K562 (cell line): ENCODE data around the gene GALNT16. TPM values are rescaled to one million over a fixed set of nuclear protein-coding genes. Genes with fewer than 3 reads are reported as not detected.

Experiments used
- ARNT ChIP-seq, 2 experiments: fragments of 450-650 bp; IDR thresholded peaks; 2 replicates each; pipeline ENCODE4 v1.6.1; 2016; ENCODE audit warnings: mild to moderate bottlenecking in 1 of 2
- CBFA2T3 ChIP-seq: fragments of 450-650 bp; IDR thresholded peaks from 2 replicates; pipeline ENCODE4 v1.6.1; 2017
- CGGBP1 ChIP-seq: fragments of 250-450 bp; sonication (Bioruptor Pico); IDR thresholded peaks from 2 replicates; pipeline ENCODE4 v1.9.0; 2021; ENCODE audit warnings: mild to moderate bottlenecking
- CREB5 ChIP-seq: fragments of 250-450 bp; sonication (Bioruptor Pico); IDR thresholded peaks from 2 replicates; pipeline ENCODE4 v1.5.0; 2020; ENCODE audit warnings: mild to moderate bottlenecking
- CREM ChIP-seq: IDR thresholded peaks from 2 replicates; pipeline ENCODE4 v1.6.1; 2014; ENCODE audit warnings: antibody characterized with exemption, low read depth
- ETV6 ChIP-seq, 3 experiments: fragments of 150-350 bp in 1 of 3; sonication (generic) in 1 of 3; formaldehyde crosslinking in 1 of 3; IDR thresholded peaks; 2 replicates each; pipeline versions ENCODE4 v1.6.1 to v1.8.0; 2014 to 2022; ENCODE audit warnings: borderline replicate concordance in 2 of 3, low read depth in 2 of 3, antibody characterized with exemption in 1 of 3, low read length in 1 of 3, mild to moderate bottlenecking in 1 of 3, missing genetic modification reagents in 1 of 3
- HIVEP1 ChIP-seq: fragments of 250-450 bp; sonication (Bioruptor Pico); IDR thresholded peaks from 2 replicates; pipeline ENCODE4 v1.4.0; 2020; ENCODE audit warnings: mild to moderate bottlenecking
- MTA3 ChIP-seq: fragments of 450-650 bp; formaldehyde crosslinking; IDR thresholded peaks from 2 replicates; pipeline ENCODE4 v1.6.1; 2017; ENCODE audit warnings: mild to moderate bottlenecking, borderline replicate concordance
- NCOA4 ChIP-seq: fragments of 450-650 bp; IDR thresholded peaks from 2 replicates; pipeline ENCODE4 v1.6.1; 2018; ENCODE audit warnings: mild to moderate bottlenecking; ENCODE audit not compliant: partially characterized antibody
- NFATC3 ChIP-seq: fragments of 450-650 bp; IDR thresholded peaks from 2 replicates; pipeline ENCODE4 v1.6.1; 2017; ENCODE audit warnings: mild to moderate bottlenecking
- NRF1 ChIP-seq, 2 experiments: fragments of 450-650 bp; IDR thresholded peaks in 1 of 2; conservative IDR thresholded peaks in 1 of 2; 2 replicates each; pipeline ENCODE4 v1.6.1; 2014; ENCODE audit warnings: mild to moderate bottlenecking in 2 of 2
- POLR2G ChIP-seq: fragments of 200-400 bp; formaldehyde crosslinking; IDR thresholded peaks from 2 replicates; pipeline ENCODE4 v1.6.1; 2017; ENCODE audit warnings: low read depth, mild to moderate bottlenecking, antibody characterized with exemption, low read length, moderate library complexity
- RNF219 ChIP-seq: fragments of 250-450 bp; sonication (Bioruptor Pico); IDR thresholded peaks from 2 replicates; pipeline ENCODE4 v1.5.0; 2022; ENCODE audit warnings: mild to moderate bottlenecking
- ZFP36 ChIP-seq: fragments of 150-350 bp; IDR thresholded peaks from 2 replicates; pipeline ENCODE4 v1.6.1; 2018; ENCODE audit warnings: low read length, low read depth; ENCODE audit not compliant: partially characterized antibody
- ZFX ChIP-seq: sonication (generic); formaldehyde crosslinking; IDR thresholded peaks from 2 replicates; pipeline ENCODE4 v1.8.0; 2022; ENCODE audit warnings: mild to moderate bottlenecking, missing genetic modification reagents, moderate library complexity
- ZKSCAN1 ChIP-seq: fragments of 150-350 bp; IDR thresholded peaks from 2 replicates; pipeline ENCODE4 v1.6.1; 2016; ENCODE audit warnings: low read depth, low read length
- ZNF217 ChIP-seq: sonication (generic); formaldehyde crosslinking; IDR thresholded peaks from 2 replicates; pipeline ENCODE4 v1.8.0; 2022; ENCODE audit warnings: mild to moderate bottlenecking, missing genetic modification reagents
- ZNF507 ChIP-seq: conservative IDR thresholded peaks from 2 replicates; pipeline ENCODE4 v1.6.1; 2017; ENCODE audit warnings: missing genetic modification characterization, missing compliant biosample characterization
- ZNF518B ChIP-seq: fragments of 250-450 bp; sonication (Bioruptor Pico); IDR thresholded peaks from 2 replicates; pipeline ENCODE4 v1.5.0; 2021; ENCODE audit warnings: mild to moderate bottlenecking, moderate library complexity
- ZNF583 ChIP-seq: fragments of 250-450 bp; sonication (Bioruptor Pico); IDR thresholded peaks from 2 replicates; pipeline ENCODE4 v1.4.0; 2020
- ZZZ3 ChIP-seq: fragments of 450-650 bp; IDR thresholded peaks from 2 replicates; pipeline ENCODE4 v1.6.1; 2016; ENCODE audit warnings: antibody characterized with exemption, mild to moderate bottlenecking, moderate library complexity
- polyA plus RNA-seq, 8 experiments: library from polyadenylated mRNA; depleted of rRNA in 4 of 8; stranded (reverse) in 5 of 8; unstranded in 3 of 8; fragments of >200 nt; fragmentation: Nextera tagmentation in 2 of 8; fragmentation: Illumina TruSeq in 1 of 8; extraction: Ambion mirVana in 2 of 8; extraction: Trizol in 1 of 8; gene quantifications; 2 replicates each; pipeline versions ENCODE4 v1.2.1 to v1.2.3, GENCODE V29; 2011 to 2014; ENCODE audit warnings: inconsistent platforms in 1 of 8, missing spikeins in 1 of 8
- total RNA-seq, 7 experiments: library from RNA; depleted of rRNA in 6 of 7; stranded (reverse); fragments of >200 nt in 6 of 7; fragmentation: Illumina TruSeq in 2 of 7; extraction: Trizol in 2 of 7; gene quantifications; 2 replicates each; pipeline versions ENCODE4 v1.2.1 to v1.2.3, GENCODE V29; 2011 to 2021; ENCODE audit warnings: low replicate concordance in 1 of 7

Gene GALNT16
- total and polyA plus RNA-seq, 9 of the 15 experiments (the other 6 are each of a cell fraction or from before 2014, with no cell fraction given), result not detected

GRCh38 chr14:69398053-69398817 is 138.3 kb downstream of the GALNT16 start, which contains the start of the genes ERH and SLC39A9 (continued):
- no peak for TF ChIP-seq RNF219 (CRISPR knock-in tag)
- no peak for TF ChIP-seq CGGBP1 (CRISPR knock-in tag)
- no peak for TF ChIP-seq HIVEP1
- peak; percentile 43 to 50; a peak in 1 of 4 replicates for TF ChIP-seq ARNT (IDR thresholded peaks at IDR 0.05)
- TF ChIP-seq CREM, result peak; percentile 92
- no peak for TF ChIP-seq NCOA4
- no peak for TF ChIP-seq ZNF217 (CRISPR knock-in tag)
- no peak for TF ChIP-seq CBFA2T3
- no peak for TF ChIP-seq ZFP36
- TF ChIP-seq POLR2G, result peak; percentile 93
- no peak for TF ChIP-seq ZNF583
- TF ChIP-seq ZNF507 (tag), result no peak
- no peak for TF ChIP-seq MTA3
- no peak for TF ChIP-seq ZKSCAN1
- peak; percentile 97 for TF ChIP-seq ZFX (CRISPR knock-in tag)
- no peak for TF ChIP-seq CREB5 (CRISPR knock-in tag)
- no peak for TF ChIP-seq ZNF518B (CRISPR knock-in tag)
- no peak for TF ChIP-seq ETV6 (IDR thresholded peaks at IDR 0.05; ENCODE audit: borderline replicate concordance in 1 of 2, low read depth in 2 of 2, low read length in 1 of 2)
- TF ChIP-seq ETV6 (CRISPR knock-in tag; IDR thresholded peaks at IDR 0.05; ENCODE audit: borderline replicate concordance), result no peak
- TF ChIP-seq NFATC3, result no peak
- TF ChIP-seq ZZZ3, result peak; percentile 91
- TF ChIP-seq NRF1 (conservative IDR thresholded peaks at IDR 0.05 in 1 of 2, IDR thresholded peaks at IDR 0.05 in 1 of 2), result peak; percentile 36 to 51; a peak in 2 of 4 replicates
